ENCODE measurements around the gene SULT1C3.

SULT1C3 gene

GRCh38 chr2:108309903-108310302 is 70.1 kb downstream of the SULT1C3 start:
- no peak for DNase-seq
